HepG2 (cell line): ENCODE results near the gene TXNRD2. TPM values are rescaled to one million over a fixed set of nuclear protein-coding genes. Genes with fewer than 3 reads are reported as not detected.

Source experiments
- AGO1 ChIP-seq: fragments of 200-400 bp; formaldehyde crosslinking; IDR thresholded peaks from 2 replicates; pipeline ENCODE4 v1.6.1; 2017; ENCODE audit warnings: mild to moderate bottlenecking, low read depth, low read length, moderate library complexity; ENCODE audit not compliant: poor library complexity, severe bottlenecking
- BCL3 ChIP-seq: sonication (generic); formaldehyde crosslinking; IDR thresholded peaks from 2 replicates; pipeline ENCODE4 v1.5.1; 2020; ENCODE audit warnings: mild to moderate bottlenecking, missing genetic modification reagents, moderate library complexity
- E2F1 ChIP-seq: sonication (generic); formaldehyde crosslinking; IDR thresholded peaks from 2 replicates; pipeline ENCODE4 v1.5.0; 2020; ENCODE audit warnings: missing genetic modification reagents
- HNF1A ChIP-seq, 2 experiments: sonication (generic) in 1 of 2; formaldehyde crosslinking in 1 of 2; IDR thresholded peaks; 2 replicates each; pipeline versions ENCODE4 v1.4.0 to v1.6.1; 2016 to 2020; ENCODE audit warnings: borderline replicate concordance in 1 of 2, low read depth in 1 of 2, mild to moderate bottlenecking in 1 of 2, missing genetic modification reagents in 1 of 2
- HNF4G ChIP-seq, 2 experiments: sonication (generic) in 1 of 2; formaldehyde crosslinking in 1 of 2; IDR thresholded peaks; 2 replicates each; pipeline versions ENCODE4 v1.4.0 to v1.6.1; 2011 to 2020; ENCODE audit warnings: borderline replicate concordance in 2 of 2, low read depth in 2 of 2, mild to moderate bottlenecking in 2 of 2, low read length in 1 of 2, missing genetic modification reagents in 1 of 2, moderate library complexity in 1 of 2
- MEF2D ChIP-seq: sonication (generic); formaldehyde crosslinking; IDR thresholded peaks from 2 replicates; pipeline ENCODE4 v1.5.1; 2020; ENCODE audit warnings: mild to moderate bottlenecking, missing genetic modification reagents
- MXD3 ChIP-seq: IDR thresholded peaks from 2 replicates; pipeline ENCODE4 v1.6.1; 2016; ENCODE audit warnings: mild to moderate bottlenecking, missing biosample characterization, missing genetic modification reagents
- NCOA1 ChIP-seq: sonication (generic); formaldehyde crosslinking; IDR thresholded peaks from 2 replicates; pipeline ENCODE4 v1.9.0; 2021; ENCODE audit warnings: missing genetic modification reagents
- NCOR1 ChIP-seq: fragments of 200-600 bp; sonication (generic); IDR thresholded peaks from 2 replicates; pipeline ENCODE4 v1.7.0; 2017; ENCODE audit warnings: antibody characterized with exemption, low read length, borderline replicate concordance
- PBX3 ChIP-seq: sonication (generic); formaldehyde crosslinking; IDR thresholded peaks from 2 replicates; pipeline ENCODE4 v1.8.1; 2023; ENCODE audit warnings: missing genetic modification reagents, inconsistent platforms, borderline replicate concordance
- RXRB ChIP-seq: IDR thresholded peaks from 2 replicates; pipeline ENCODE4 v1.6.1; 2016; ENCODE audit warnings: borderline replicate concordance, missing genetic modification reagents, missing compliant biosample characterization
- TEAD3 ChIP-seq: optimal IDR thresholded peaks from 2 replicates; pipeline ENCODE3; 2016; ENCODE audit warnings: borderline replicate concordance
- WIZ ChIP-seq: sonication (generic); formaldehyde crosslinking; IDR thresholded peaks from 2 replicates; pipeline ENCODE4 v1.5.1; 2020; ENCODE audit warnings: mild to moderate bottlenecking, missing genetic modification reagents
- ZBTB38 ChIP-seq: sonication (generic); formaldehyde crosslinking; IDR thresholded peaks from 2 replicates; pipeline ENCODE4 v1.5.1; 2020; ENCODE audit warnings: mild to moderate bottlenecking, missing genetic modification reagents
- ZNF160 ChIP-seq: sonication (generic); formaldehyde crosslinking; IDR thresholded peaks from 2 replicates; pipeline ENCODE4 v1.8.0; 2022; ENCODE audit warnings: mild to moderate bottlenecking, inconsistent platforms, missing genetic modification reagents
- ZNF24 ChIP-seq: fragments of 450-650 bp; IDR thresholded peaks from 2 replicates; pipeline ENCODE4 v1.6.1; 2017; ENCODE audit warnings: antibody characterized with exemption, mild to moderate bottlenecking
- ZNF362 ChIP-seq: sonication (generic); formaldehyde crosslinking; IDR thresholded peaks from 2 replicates; pipeline ENCODE4 v1.4.0; 2020; ENCODE audit warnings: missing genetic modification reagents, mild to moderate bottlenecking, borderline replicate concordance
- polyA plus RNA-seq, 8 experiments: library from polyadenylated mRNA; depleted of rRNA in 3 of 8; stranded (reverse) in 7 of 8; unstranded in 1 of 8; fragments of >200 nt; fragmentation: Illumina TruSeq in 4 of 8; extraction: Trizol in 4 of 8; gene quantifications; 2 replicates each; pipeline versions ENCODE4 v1.2.1 to v1.2.3, GENCODE V29; 2011 to 2016; ENCODE audit warnings: low read depth in 4 of 8, missing spikeins in 1 of 8, mixed read lengths in 1 of 8; ENCODE audit not compliant: insufficient read depth in 1 of 8
- total RNA-seq, 5 experiments: library from RNA; depleted of rRNA; stranded (reverse); fragments of >200 nt; fragmentation: Illumina TruSeq; extraction: Trizol; gene quantifications; 2 replicates each; pipeline ENCODE4 v1.2.3, GENCODE V29; 2016; ENCODE audit warnings: low read depth in 1 of 5

TXNRD2 gene
- total and polyA plus RNA-seq, 2 of the 13 experiments (the other 11 are each of a cell fraction or from before 2014, with no cell fraction given), result 17.5 to 18.6 TPM

- no peak for TF ChIP-seq ZNF160
- TF ChIP-seq ZNF24, result no peak
- no peak for TF ChIP-seq BCL3
- peak; percentile 85 for TF ChIP-seq TEAD3
- no peak for TF ChIP-seq PBX3 (CRISPR knock-in tag)
- no peak for TF ChIP-seq NCOA1
- TF ChIP-seq HNF4G (IDR thresholded peaks at IDR 0.05; ENCODE audit: borderline replicate concordance, low read depth, low read length), result no peak
- no peak for TF ChIP-seq HNF4G (CRISPR knock-in tag; IDR thresholded peaks at IDR 0.05; ENCODE audit: borderline replicate concordance, low read depth)
- TF ChIP-seq AGO1, result no peak
- TF ChIP-seq NCOR1, result no peak; the same call in 1 of the 2 replicates
- no peak for TF ChIP-seq RXRB (CRISPR knock-in tag)
- TF ChIP-seq ZNF362 (CRISPR knock-in tag), result no peak
- no peak for TF ChIP-seq MEF2D
- TF ChIP-seq MXD3 (CRISPR knock-in tag), result peak; percentile 53; the same call in 1 of the 2 replicates
- TF ChIP-seq WIZ (CRISPR knock-in tag), result no peak
- TF ChIP-seq E2F1 (CRISPR knock-in tag), result no peak
- no peak for TF ChIP-seq ZBTB38 (CRISPR knock-in tag)
- no peak for TF ChIP-seq HNF1A (IDR thresholded peaks at IDR 0.05; ENCODE audit: low read depth)
- TF ChIP-seq HNF1A (CRISPR knock-in tag; IDR thresholded peaks at IDR 0.05; ENCODE audit: borderline replicate concordance), result no peak
These were observed 801 bp upstream of the TXNRD2 start (continued) for GRCh38 chr22:19942157-19943081.
